Measurements from ENCODE around the gene UBXN2A.

GRCh38 chr2:23926750-23927571 lies 13.3 kb upstream of the UBXN2A start, which contains the start of gene ATAD2B:
- TF ChIP-seq CTCF (IDR thresholded peaks at IDR 0.05) (peak; percentile 77 to 99 (median 87)), POLR2A (IDR thresholded peaks at IDR 0.05) (peak; percentile 89 to 96 (median 94))

Measured in body of pancreas (tissue), 4 donors.